H9 (cell line): ENCODE data around the gene PDLIM3. TPM values are rescaled to one million over a fixed set of nuclear protein-coding genes. Genes with fewer than 3 reads are reported as not detected.

Experiments
- DNase-seq: peaks from one replicate; pipeline ENCODE4 v3.0.0-alpha.2; 2017
- H2AFZ ChIP-seq: one replicate; pipeline ENCODE4 v1.6.1; 2013; ENCODE audit warnings: mild to moderate bottlenecking, low read length, control low read depth, moderate library complexity
- H2AK5ac ChIP-seq: 2 replicates; pipeline ENCODE4 v1.6.1; 2013; ENCODE audit warnings: low read length, control low read depth, mixed read lengths; ENCODE audit not compliant: insufficient read length
- H2BK120ac ChIP-seq: one replicate; pipeline ENCODE4 v1.6.1; 2013; ENCODE audit warnings: low read depth, mild to moderate bottlenecking, low read length, control low read depth, inconsistent platforms; ENCODE audit not compliant: poor library complexity, severe bottlenecking
- H2BK12ac ChIP-seq: 2 replicates; pipeline ENCODE4 v1.6.1; 2013; ENCODE audit warnings: low read length, control low read depth, mixed read lengths, low read depth; ENCODE audit not compliant: insufficient read length
- H2BK15ac ChIP-seq: 2 replicates; pipeline ENCODE4 v1.6.1; 2013; ENCODE audit warnings: low read depth, low read length, control low read depth
- H2BK20ac ChIP-seq: one replicate; pipeline ENCODE4 v1.6.1; 2013; ENCODE audit warnings: low read depth, mild to moderate bottlenecking, low read length, control low read depth, inconsistent platforms; ENCODE audit not compliant: poor library complexity, severe bottlenecking
- H2BK5ac ChIP-seq: 2 replicates; pipeline ENCODE4 v1.6.1; 2013; ENCODE audit warnings: low read length, control low read depth, mixed read lengths; ENCODE audit not compliant: insufficient read length
- H3K14ac ChIP-seq: 2 replicates; pipeline ENCODE4 v1.6.1; 2013; ENCODE audit warnings: low read length, control low read depth; ENCODE audit not compliant: insufficient read depth
- H3K18ac ChIP-seq: 2 replicates; pipeline ENCODE4 v1.6.1; 2013; ENCODE audit warnings: low read depth, mild to moderate bottlenecking, mixed read lengths, low read length, control low read depth; ENCODE audit not compliant: insufficient read length
- H3K23ac ChIP-seq: 2 replicates; pipeline ENCODE4 v1.6.1; 2013; ENCODE audit warnings: low read length, control low read depth, mixed read lengths, low read depth; ENCODE audit not compliant: insufficient read length
- H3K23me2 ChIP-seq: 2 replicates; pipeline ENCODE4 v1.6.1; 2013; ENCODE audit warnings: low read depth, mild to moderate bottlenecking, mixed read lengths, low read length, control low read depth; ENCODE audit not compliant: insufficient read length, poor library complexity, severe bottlenecking
- H3K27ac ChIP-seq: 2 replicates; pipeline ENCODE4 v1.5.1; 2013; ENCODE audit warnings: low read length, control low read depth, mixed read lengths, low read depth; ENCODE audit not compliant: insufficient read length
- H3K27me3 ChIP-seq: 2 replicates; pipeline ENCODE4 v1.6.1; 2013; ENCODE audit warnings: low read length, control low read depth, inconsistent platforms; ENCODE audit not compliant: insufficient read depth
- H3K4ac ChIP-seq: 2 replicates; pipeline ENCODE4 v1.6.1; 2013; ENCODE audit warnings: low read depth, mild to moderate bottlenecking, control low read depth, inconsistent platforms, low read length, moderate library complexity
- H3K4me1 ChIP-seq: 2 replicates; pipeline ENCODE4 v1.6.1; 2013; ENCODE audit warnings: low read length, control low read depth, inconsistent platforms; ENCODE audit not compliant: insufficient read depth
- H3K4me2 ChIP-seq: 2 replicates; pipeline ENCODE4 v1.6.1; 2013; ENCODE audit warnings: low read length, control low read depth, mixed read lengths; ENCODE audit not compliant: insufficient read length, insufficient read depth
- H3K56ac ChIP-seq: 2 replicates; pipeline ENCODE4 v1.6.1; 2013; ENCODE audit warnings: low read depth, mild to moderate bottlenecking, mixed read lengths, low read length, control low read depth; ENCODE audit not compliant: insufficient read length
- H3K79me1 ChIP-seq: 2 replicates; pipeline ENCODE4 v1.6.1; 2013; ENCODE audit warnings: low read depth, mild to moderate bottlenecking, moderate library complexity, low read length, control low read depth, inconsistent platforms; ENCODE audit not compliant: insufficient read depth, poor library complexity, severe bottlenecking
- H3K79me2 ChIP-seq: 2 replicates; pipeline ENCODE4 v1.6.1; 2013; ENCODE audit warnings: low read length, control low read depth, inconsistent platforms; ENCODE audit not compliant: insufficient read depth
- H3K9ac ChIP-seq: 2 replicates; pipeline ENCODE4 v1.6.1; 2013; ENCODE audit warnings: low read length, control low read depth, mixed read lengths; ENCODE audit not compliant: insufficient read length; ENCODE audit errors: extremely low read depth
- H3K9me3 ChIP-seq: one replicate; pipeline ENCODE4 v1.6.1; 2013; ENCODE audit warnings: low read depth, low read length, inconsistent platforms; ENCODE audit not compliant: control insufficient read depth
- H3T11ph ChIP-seq: one replicate; pipeline ENCODE4 v1.6.1; 2013; ENCODE audit warnings: mild to moderate bottlenecking, low read length, control low read depth, inconsistent platforms
- H4K20me1 ChIP-seq: one replicate; pipeline ENCODE4 v1.6.1; 2013; ENCODE audit not compliant: control insufficient read depth, insufficient read length, insufficient read depth
- H4K5ac ChIP-seq: 2 replicates; pipeline ENCODE4 v1.6.1; 2013; ENCODE audit warnings: low read depth, mild to moderate bottlenecking, mixed read lengths, low read length, control low read depth; ENCODE audit not compliant: insufficient read length
- H4K8ac ChIP-seq: replicated peaks from 2 replicates; pipeline ENCODE4 v1.6.1; 2013; ENCODE audit warnings: low read length, control low read depth, mixed read lengths, low read depth; ENCODE audit not compliant: insufficient read length
- H4K91ac ChIP-seq: 2 replicates; pipeline ENCODE4 v1.6.1; 2013; ENCODE audit warnings: low read depth, mild to moderate bottlenecking, moderate library complexity, mixed read lengths, low read length, control low read depth; ENCODE audit not compliant: insufficient read length
- H3K27ac Mint-ChIP-seq, 3 experiments: 2 replicates in 2 of 3; 3 replicates in 1 of 3; pipeline ENCODE4 v1.8.0; 2020 to 2021; ENCODE audit warnings: mixed read lengths in 3 of 3, mild to moderate bottlenecking in 1 of 3, moderate library complexity in 1 of 3
- H3K27me3 Mint-ChIP-seq: 2 replicates; pipeline ENCODE4 v1.8.0; 2021; ENCODE audit warnings: low read depth, mild to moderate bottlenecking, moderate library complexity, mixed read lengths
- H3K36me3 Mint-ChIP-seq, 3 experiments: 2 replicates in 2 of 3; 3 replicates in 1 of 3; pipeline ENCODE4 v1.8.0; 2020 to 2021; ENCODE audit warnings: low read depth in 3 of 3, mixed read lengths in 3 of 3; ENCODE audit not compliant: insufficient read depth in 1 of 3
- H3K4me1 Mint-ChIP-seq, 2 experiments: 2 replicates each; pipeline ENCODE4 v1.8.0; 2020; ENCODE audit warnings: mixed read lengths in 2 of 2
- H3K4me3 Mint-ChIP-seq, 2 experiments: 2 replicates in 1 of 2; 3 replicates in 1 of 2; pipeline ENCODE4 v1.8.0; 2020 to 2021; ENCODE audit warnings: mild to moderate bottlenecking in 2 of 2, mixed read lengths in 2 of 2, moderate library complexity in 1 of 2
- H3K9me3 Mint-ChIP-seq, 2 experiments: 2 replicates in 1 of 2; 3 replicates in 1 of 2; pipeline ENCODE4 v1.8.0; 2020; ENCODE audit warnings: mild to moderate bottlenecking in 2 of 2, mixed read lengths in 2 of 2, moderate library complexity in 1 of 2
- WGBS: extraction: QIAGEN DNeasy Blood & Tissue Kit; methylation state at CpG from one replicate; pipeline ENCODE4 v1.1.7; 2013; ENCODE audit warnings: missing lambda C conversion rate, low lambda C conversion rate, mixed read lengths; ENCODE audit not compliant: insufficient read length; ENCODE audit errors: extremely low coverage; 5-methylcytosine and 5-hydroxymethylcytosine counted together
- total RNA-seq: library from RNA; stranded (reverse); gene quantifications from 2 replicates; pipeline ENCODE4 v1.2.1, GENCODE V29; 2021
- TF ChIP-seq, protein P1 (sequence below): fragments of 200-600 bp; sonication (generic); conservative IDR thresholded peaks from 3 replicates; pipeline ENCODE4 v1.8.0; 2021; ENCODE audit warnings: antibody characterized with exemption, mild to moderate bottlenecking

PDLIM3 gene
- total RNA-seq, 1 experiment from 2014 or later: 12.0 TPM

DNA sequence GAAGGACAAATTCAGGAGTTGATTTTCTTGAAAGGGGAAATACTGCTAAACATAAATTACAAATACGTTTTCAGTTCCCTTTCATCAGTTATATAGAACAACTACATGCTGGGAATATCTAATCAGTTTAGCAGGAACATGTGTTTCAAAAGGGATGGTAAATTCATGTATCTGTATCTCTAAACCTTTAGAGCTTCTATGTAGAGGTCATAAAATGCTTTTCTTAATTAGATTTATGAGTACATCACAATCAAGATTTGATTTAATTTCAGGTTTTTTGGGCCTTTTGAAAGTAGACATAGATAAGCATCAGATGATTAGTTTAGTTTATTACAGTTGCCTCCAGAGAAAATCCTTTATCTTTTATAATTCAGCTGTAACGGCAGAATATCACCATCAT lies 12.9 kb downstream of the PDLIM3 start:
- H3K27ac ChIP-seq: no peak overlapping the region
- H3K4me3 Mint-ChIP-seq: no peak overlapping the region

More for the DNA sequence above, 12.9 kb downstream of the PDLIM3 start:
- no peaks in the 10 kb centered on the region for H3K9me3 ChIP-seq
- H4K91ac ChIP-seq: no peak overlapping the region
- no peak for DNase-seq
- H3K9ac ChIP-seq: no peak overlapping the region
- H3K56ac ChIP-seq: no peak overlapping the region
- H2BK5ac ChIP-seq: no peak overlapping the region
- H3K36me3 Mint-ChIP-seq: peaks cover 0 to 23% (median 0%) of the 10 kb centered on the region in 3 experiments; a peak in 3 of 7 replicates
- H2BK120ac ChIP-seq: no peak overlapping the region
- H3K27me3 Mint-ChIP-seq: no peaks in the 10 kb centered on the region; the same call in 1 of the 2 replicates
- H4K8ac ChIP-seq: no peak overlapping the region
- H3K14ac ChIP-seq: no peak overlapping the region
- no peak overlapping the region for H3K18ac ChIP-seq
- no peak overlapping the region for H2BK12ac ChIP-seq
- no peaks in the 10 kb centered on the region for H3K79me1 ChIP-seq
- H2BK15ac ChIP-seq: no peak overlapping the region
- H3K4me2 ChIP-seq: no peak overlapping the region
- H4K20me1 ChIP-seq: no peaks in the 10 kb centered on the region
- H3K27me3 ChIP-seq: no peaks in the 10 kb centered on the region
- H3K27ac Mint-ChIP-seq: no peak overlapping the region
- H2BK20ac ChIP-seq: no peak overlapping the region
- no peak overlapping the region for H4K5ac ChIP-seq
- 0 out of 4 replicates have a peak, but pooled peaks cover 0 to 2% of the 10 kb centered on the region in 2 experiments for H3K4me1 Mint-ChIP-seq
- TF ChIP-seq, protein P1, sequence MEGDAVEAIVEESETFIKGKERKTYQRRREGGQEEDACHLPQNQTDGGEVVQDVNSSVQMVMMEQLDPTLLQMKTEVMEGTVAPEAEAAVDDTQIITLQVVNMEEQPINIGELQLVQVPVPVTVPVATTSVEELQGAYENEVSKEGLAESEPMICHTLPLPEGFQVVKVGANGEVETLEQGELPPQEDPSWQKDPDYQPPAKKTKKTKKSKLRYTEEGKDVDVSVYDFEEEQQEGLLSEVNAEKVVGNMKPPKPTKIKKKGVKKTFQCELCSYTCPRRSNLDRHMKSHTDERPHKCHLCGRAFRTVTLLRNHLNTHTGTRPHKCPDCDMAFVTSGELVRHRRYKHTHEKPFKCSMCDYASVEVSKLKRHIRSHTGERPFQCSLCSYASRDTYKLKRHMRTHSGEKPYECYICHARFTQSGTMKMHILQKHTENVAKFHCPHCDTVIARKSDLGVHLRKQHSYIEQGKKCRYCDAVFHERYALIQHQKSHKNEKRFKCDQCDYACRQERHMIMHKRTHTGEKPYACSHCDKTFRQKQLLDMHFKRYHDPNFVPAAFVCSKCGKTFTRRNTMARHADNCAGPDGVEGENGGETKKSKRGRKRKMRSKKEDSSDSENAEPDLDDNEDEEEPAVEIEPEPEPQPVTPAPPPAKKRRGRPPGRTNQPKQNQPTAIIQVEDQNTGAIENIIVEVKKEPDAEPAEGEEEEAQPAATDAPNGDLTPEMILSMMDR: no peak
- H2AFZ ChIP-seq: no peak overlapping the region
- H3K23me2 ChIP-seq: no peaks in the 10 kb centered on the region
- no peak overlapping the region for H3T11ph ChIP-seq
- no peak overlapping the region for H2AK5ac ChIP-seq
- no peaks in the 10 kb centered on the region for H3K4me1 ChIP-seq
- no CpG with 5 or more reads among the region's 2 CpGs for WGBS
- H3K23ac ChIP-seq: no peak overlapping the region
- H3K79me2 ChIP-seq: no peaks in the 10 kb centered on the region
- H3K9me3 Mint-ChIP-seq: peaks cover 0 to 6% of the 10 kb centered on the region in 2 experiments; a peak in 3 of 5 replicates
- H3K4ac ChIP-seq: no peak overlapping the region
